ENCODE measurements around the gene MEIS1. TPM values are rescaled to one million over a fixed set of nuclear protein-coding genes. Genes with fewer than 3 reads are reported as not detected.

MEIS1 gene
- total RNA-seq, 1 experiment from 2014 or later: 4.4 TPM

GRCh38 chr2:66437691-66438497 is 3.0 kb downstream of the MEIS1 start:
- Mint-ChIP-seq H3K36me3 (ENCODE audit: insufficient read depth, unreplicated experiment) (peaks cover 50% of the 10 kb centered on the region), H3K4me3 (ENCODE audit: unreplicated experiment) (peak overlapping the region; percentile 84), H3K27me3 (ENCODE audit: insufficient read depth, unreplicated experiment) (no peaks in the 10 kb centered on the region), H3K27ac (ENCODE audit: low read depth, unreplicated experiment) (peak overlapping the region; percentile 35), H3K9me3 (ENCODE audit: unreplicated experiment) (no peaks in the 10 kb centered on the region), H3K4me1 (ENCODE audit: insufficient read depth, unreplicated experiment) (peaks cover 6% of the 10 kb centered on the region)
- no TSS peak for BruUV-seq (replicated peaks)
- no peak for TF ChIP-seq CTCF (IDR thresholded peaks at IDR 0.05; ENCODE audit: unreplicated experiment)
- ChIA-PET CTCF (interaction anchor here (1.0 to 1.6 kb wide), 3 partner anchors 137 to 1213 kb away, joined by 3 to 7 read pairs (median 4); no protein-coding TSS in a partner anchor), POLR2A (interaction anchor here (0.6 to 5.0 kb wide), 4 partner anchors 69 to 885 kb away, joined by 3 to 47 read pairs (median 3); no protein-coding TSS in a partner anchor)
- intact Hi-C loops (cut with micrococcal nuclease): no loop called here
- DNase-seq (ENCODE audit: unreplicated experiment): no peak

GRCh38 chr2:66438498-66438833 is 3.5 kb downstream of the MEIS1 start:
- BruUV-seq (replicated peaks): no TSS peak
- H3K4me3 Mint-ChIP-seq (ENCODE audit: unreplicated experiment): no peak overlapping the region
- POLR2A ChIA-PET: interaction anchor here (0.7 kb wide), 1 partner anchor 890 kb away, joined by 3 read pairs; no protein-coding TSS in a partner anchor
- peaks cover 53% of the 10 kb centered on the region for H3K36me3 Mint-ChIP-seq (ENCODE audit: insufficient read depth, unreplicated experiment)
- CTCF ChIA-PET: interaction anchor here (0.6 to 1.6 kb wide), 7 partner anchors 11 to 1408 kb away, joined by 3 to 7 read pairs (median 4); no protein-coding TSS in a partner anchor
- H3K4me1 Mint-ChIP-seq (ENCODE audit: insufficient read depth, unreplicated experiment): peaks cover 6% of the 10 kb centered on the region
- TF ChIP-seq CTCF (IDR thresholded peaks at IDR 0.05; ENCODE audit: unreplicated experiment): no peak
- no peaks in the 10 kb centered on the region for H3K9me3 Mint-ChIP-seq (ENCODE audit: unreplicated experiment)
- DNase-seq (ENCODE audit: unreplicated experiment): no peak
- intact Hi-C loops (cut with micrococcal nuclease): no loop called here
- no peaks in the 10 kb centered on the region for H3K27me3 Mint-ChIP-seq (ENCODE audit: insufficient read depth, unreplicated experiment)
- H3K27ac Mint-ChIP-seq (ENCODE audit: low read depth, unreplicated experiment): no peak overlapping the region

GRCh38 chr2:66438891-66439811 is 4.2 kb downstream of the MEIS1 start:
- no peak for TF ChIP-seq CTCF (IDR thresholded peaks at IDR 0.05; ENCODE audit: unreplicated experiment)
- Mint-ChIP-seq H3K4me3 (ENCODE audit: unreplicated experiment) (no peak overlapping the region), H3K4me1 (ENCODE audit: insufficient read depth, unreplicated experiment) (peaks cover 6% of the 10 kb centered on the region), H3K36me3 (ENCODE audit: insufficient read depth, unreplicated experiment) (peaks cover 59% of the 10 kb centered on the region), H3K9me3 (ENCODE audit: unreplicated experiment) (no peaks in the 10 kb centered on the region), H3K27ac (ENCODE audit: low read depth, unreplicated experiment) (no peak overlapping the region), H3K27me3 (ENCODE audit: insufficient read depth, unreplicated experiment) (no peaks in the 10 kb centered on the region)
- DNase-seq (ENCODE audit: unreplicated experiment): no peak
- intact Hi-C loops (cut with micrococcal nuclease): no loop called here
- no TSS peak for BruUV-seq (replicated peaks)
- POLR2A ChIA-PET: interaction anchor here (0.7 kb wide), 1 partner anchor 890 kb away, joined by 3 read pairs; no protein-coding TSS in a partner anchor
- CTCF ChIA-PET: interaction anchor here (0.6 to 1.6 kb wide), 9 partner anchors 11 to 1407 kb away, joined by 3 to 7 read pairs (median 4); no protein-coding TSS in a partner anchor
